ENCODE results near the gene BOK.
A peak's percentile ranks its signal among the peaks of the same experiment; 100 is the strongest.

BOK gene

GRCh38 chr2:241601841-241602240 is 43.3 kb downstream of the BOK start:
- no peak for DNase-seq (ENCODE audit: low spot score)
- no peak for TF ChIP-seq CTCF (IDR thresholded peaks at IDR 0.05; ENCODE audit: extremely low read depth, missing control alignments)

- no peak for DNase-seq (ENCODE audit: low spot score)
Measured at GRCh38 chr2:241602720-241603119, 44.2 kb downstream of the BOK start.

GRCh38 chr2:241603686-241604085 is 45.1 kb downstream of the BOK start:
- DNase-seq (ENCODE audit: low spot score), result no peak
- TF ChIP-seq CTCF (IDR thresholded peaks at IDR 0.05; ENCODE audit: extremely low read depth, missing control alignments), result no peak

More at GRCh38 chr2:241602720-241603119, 44.2 kb downstream of the BOK start:
- TF ChIP-seq CTCF (IDR thresholded peaks at IDR 0.05; ENCODE audit: extremely low read depth, missing control alignments), result no peak

DNA sequence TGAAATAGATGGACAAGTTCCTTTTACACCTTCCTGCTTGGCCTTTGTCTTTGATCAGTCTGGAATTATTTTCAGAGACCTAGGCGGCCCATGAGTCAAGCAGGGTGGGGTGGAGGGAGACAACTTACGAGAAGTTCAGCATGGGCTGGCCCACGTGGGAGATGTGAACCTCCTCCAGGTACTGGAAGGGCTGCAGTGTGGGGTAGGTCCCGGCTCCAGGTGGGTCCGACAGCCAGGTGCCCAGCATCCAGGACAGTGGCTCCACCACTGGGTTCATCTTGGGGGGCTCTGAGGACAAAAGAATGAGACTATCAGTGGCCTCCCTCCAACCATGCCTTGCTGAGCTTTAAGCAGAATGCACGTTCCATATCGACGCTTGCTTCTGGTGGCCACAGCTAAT is 47.6 kb downstream of the BOK start:
- no peak for TF ChIP-seq CTCF (IDR thresholded peaks at IDR 0.05; ENCODE audit: extremely low read depth, missing control alignments)
- no peak for DNase-seq (ENCODE audit: low spot score)

GRCh38 chr2:241607162-241607885 is 48.8 kb downstream of the BOK start:
- no peak for DNase-seq (ENCODE audit: low spot score)
- TF ChIP-seq CTCF (IDR thresholded peaks at IDR 0.05; ENCODE audit: extremely low read depth, missing control alignments), result no peak

- TF ChIP-seq CTCF (IDR thresholded peaks at IDR 0.05; ENCODE audit: extremely low read depth, missing control alignments), result no peak
- DNase-seq (ENCODE audit: low spot score), result no peak
Measured at GRCh38 chr2:241608881-241609280, 50.3 kb downstream of the BOK start.

DNA sequence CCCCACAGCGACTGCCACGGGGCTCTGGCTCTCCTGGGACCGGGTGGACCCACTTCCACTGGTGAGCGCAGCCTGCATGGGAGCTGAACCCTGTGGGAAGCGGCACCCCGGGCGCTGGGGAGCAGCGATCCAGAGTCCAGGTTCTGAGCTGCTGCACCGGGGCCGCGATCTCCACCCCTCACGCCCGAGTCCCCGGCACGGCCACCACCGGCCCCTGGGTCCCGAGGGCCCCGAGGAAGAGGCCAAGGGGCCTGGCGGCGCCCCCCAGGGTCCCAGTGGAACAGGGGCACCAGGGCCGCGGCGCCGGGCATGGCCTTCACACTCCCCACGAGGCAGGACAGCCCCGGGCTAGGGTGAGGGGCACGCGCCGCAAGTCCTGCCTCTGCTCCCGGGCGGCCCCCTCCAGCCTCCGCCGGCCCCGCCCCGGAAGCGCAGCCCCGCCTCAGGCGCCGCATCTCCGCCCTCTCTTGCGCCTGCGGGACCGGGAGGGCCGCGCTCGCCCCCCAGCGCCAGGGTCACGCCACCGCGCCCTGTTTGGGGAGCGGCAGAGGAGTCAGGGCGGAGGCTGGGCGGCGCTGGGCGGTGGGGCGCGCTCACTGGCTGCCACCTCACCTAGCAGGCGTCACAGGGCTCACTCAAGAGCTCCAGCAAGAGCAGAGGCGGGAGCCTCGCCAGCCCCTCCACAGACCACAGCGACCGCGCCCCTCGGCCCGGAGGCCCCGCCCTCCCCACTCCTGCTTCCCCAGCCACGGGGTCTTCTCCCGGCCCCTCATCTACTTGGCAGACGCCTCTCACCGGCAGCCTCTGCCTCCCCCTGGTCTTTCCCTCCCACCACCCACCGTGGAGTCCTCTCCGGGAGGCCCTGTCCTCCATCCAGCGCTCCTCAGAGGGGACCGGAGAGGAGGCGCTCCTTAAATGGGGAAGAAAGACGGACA is 51.6 kb downstream of the BOK start:
- peak; percentile 98 for TF ChIP-seq CTCF (IDR thresholded peaks at IDR 0.05; ENCODE audit: extremely low read depth, missing control alignments)
- DNase-seq (ENCODE audit: low spot score), result peak; percentile 97

Measured in GM20000 (cell line).